ENCODE results near the gene PEX11A. TPM values are rescaled to one million over a fixed set of nuclear protein-coding genes. Genes with fewer than 3 reads are reported as not detected.

The PEX11A gene
- total RNA-seq, 1 experiment from 2014 or later, result 1.3 TPM

GRCh38 chr15:89657686-89658200 is 32.8 kb downstream of the PEX11A start:
- Mint-ChIP-seq H3K4me3 (no peak overlapping the region), H3K4me1 (peaks cover 6 to 15% of the 10 kb centered on the region in 2 experiments), H3K27me3 (ENCODE audit: low read depth) (peaks cover 37% of the 10 kb centered on the region), H3K36me3 (ENCODE audit: insufficient read depth in 1 of 3, low read depth in 3 of 3) (peaks cover 4 to 6% (median 5%) of the 10 kb centered on the region in 3 experiments), H3K27ac (no peak overlapping the region), H3K9me3 (no peaks in the 10 kb centered on the region)
- Histone ChIP-seq H3K4me2 (ENCODE audit: insufficient read depth, insufficient read length, low read length) (no peak overlapping the region), H2AK5ac (ENCODE audit: insufficient read length, low read length) (no peak overlapping the region), H3K4me1 (ENCODE audit: insufficient read depth, low read length) (no peaks in the 10 kb centered on the region), H3K23me2 (ENCODE audit: insufficient read length, low read depth, low read length, poor library complexity, severe bottlenecking) (peaks cover 6% of the 10 kb centered on the region), H4K5ac (ENCODE audit: insufficient read length, low read depth, low read length) (no peak overlapping the region), H3K14ac (ENCODE audit: insufficient read depth, low read length) (no peak overlapping the region), H3K79me1 (ENCODE audit: insufficient read depth, low read depth, low read length, poor library complexity, severe bottlenecking) (no peaks in the 10 kb centered on the region), H3K56ac (ENCODE audit: insufficient read length, low read depth, low read length) (no peak overlapping the region), H3K27me3 (ENCODE audit: insufficient read depth, low read length) (no peaks in the 10 kb centered on the region; the same call in 1 of the 2 replicates), H2BK5ac (ENCODE audit: insufficient read length, low read length) (no peak overlapping the region), H4K20me1 (ENCODE audit: control insufficient read depth, insufficient read depth, insufficient read length) (no peaks in the 10 kb centered on the region), H2BK15ac (ENCODE audit: low read depth, low read length) (no peak overlapping the region), H3K27ac (ENCODE audit: insufficient read length, low read depth, low read length) (no peak overlapping the region), H3T11ph (ENCODE audit: low read length) (no peak overlapping the region), H3K18ac (ENCODE audit: insufficient read length, low read depth, low read length) (no peak overlapping the region), H2BK20ac (ENCODE audit: low read depth, low read length, poor library complexity, severe bottlenecking) (no peak overlapping the region), H4K8ac (replicated peaks; ENCODE audit: insufficient read length, low read depth, low read length) (no peak overlapping the region), H4K91ac (ENCODE audit: insufficient read length, low read depth, low read length) (no peak overlapping the region), H3K23ac (ENCODE audit: insufficient read length, low read depth, low read length) (no peak overlapping the region), H2AFZ (ENCODE audit: low read length) (no peak overlapping the region), H3K9me3 (ENCODE audit: control insufficient read depth, low read depth, low read length) (no peaks in the 10 kb centered on the region), H3K79me2 (ENCODE audit: insufficient read depth, low read length) (no peaks in the 10 kb centered on the region), H3K9ac (ENCODE audit: extremely low read depth, insufficient read length, low read length) (no peak overlapping the region), H2BK12ac (ENCODE audit: insufficient read length, low read depth, low read length) (no peak overlapping the region), H3K4ac (ENCODE audit: low read depth, low read length) (no peak overlapping the region), H2BK120ac (ENCODE audit: low read depth, low read length, poor library complexity, severe bottlenecking) (no peak overlapping the region)
- TF ChIP-seq CTCF (conservative IDR thresholded peaks at IDR 0.05), result no peak
- DNase-seq, result no peak
- no CpG with 5 or more reads among the region's 5 CpGs for WGBS (ENCODE audit: extremely low coverage, insufficient read length, low lambda C conversion rate)

Data from H9 (cell line).